ENCODE measurements around the gene RPTOR. TPM values are rescaled to one million over a fixed set of nuclear protein-coding genes. Genes with fewer than 3 reads are reported as not detected.

The RPTOR gene
- total and polyA plus RNA-seq, 12 donors, result 7.9 to 30.3 (median 25.6) TPM

GRCh38 chr17:80832888-80833583, 288.4 kb downstream of the RPTOR start:
- intact Hi-C loops (cut with DNase I), result loop anchor here in 1 of 10 donors (2.0 kb wide), 1 partner anchor 74 kb away; no protein-coding TSS in a partner anchor
- H3K36me3 ChIP-seq, result peaks cover 0 to 14% (median 0%) of the 10 kb centered on the region in 9 donors
- DNase-seq (peak; percentile 78 to 90), ATAC-seq (peak; percentile 94 to 97 (median 96))
- WGBS, 2 donors, result 3% methylated on average over 25 of the region's 25 CpGs
- TF ChIP-seq CTCF (IDR thresholded peaks at IDR 0.05), result no peak
- peak overlapping the region; percentile 27 to 93 (median 80) for H3K27ac ChIP-seq
- H3K4me3 ChIP-seq, result peak overlapping the region in 9 of 10 donors; percentile 15 to 59 (median 50)
- H3K4me1 ChIP-seq, result peaks cover 0 to 27% (median 16%) of the 10 kb centered on the region in 9 donors
- no peaks in the 10 kb centered on the region for H3K9me3 ChIP-seq
- no peaks in the 10 kb centered on the region for H3K27me3 ChIP-seq

- ATAC-seq (peak; percentile 25 to 69 (median 48)), DNase-seq (peak; percentile 58 to 65)
- H3K36me3 ChIP-seq, result peaks cover 0 to 16% (median 0%) of the 10 kb centered on the region in 9 donors
- peak overlapping the region in 3 of 10 donors; percentile 32 to 59 (median 55) for H3K4me3 ChIP-seq
- H3K4me1 ChIP-seq, result peaks cover 0 to 27% (median 16%) of the 10 kb centered on the region in 9 donors
- H3K9me3 ChIP-seq, result no peaks in the 10 kb centered on the region
- no peaks in the 10 kb centered on the region for H3K27me3 ChIP-seq
- H3K27ac ChIP-seq, result peak overlapping the region in 9 of 10 donors; percentile 11 to 93 (median 79)
- TF ChIP-seq CTCF (IDR thresholded peaks at IDR 0.05), result no peak
- intact Hi-C loops (cut with DNase I), result loop anchor here in 1 of 10 donors (2.0 kb wide), 1 partner anchor 73 kb away; no protein-coding TSS in a partner anchor
- WGBS, 2 donors, result 71 to 76% methylated on average over 42 of the region's 42 CpGs
These were observed 289.6 kb downstream of the RPTOR start for GRCh38 chr17:80833952-80834892.

- WGBS, 2 donors, result 80 to 84% methylated on average over 2 of the region's 2 CpGs
- Histone ChIP-seq H3K27ac (peak overlapping the region in 3 of 10 donors; percentile 64 to 93 (median 79)), H3K9me3 (no peaks in the 10 kb centered on the region)
These were observed 290.2 kb downstream of the RPTOR start for GRCh38 chr17:80834893-80835275.

More at GRCh38 chr17:80834893-80835275, 290.2 kb downstream of the RPTOR start:
- Histone ChIP-seq H3K4me3 (no peak overlapping the region), H3K27me3 (no peaks in the 10 kb centered on the region), H3K4me1 (peaks cover 0 to 27% (median 16%) of the 10 kb centered on the region in 9 donors), H3K36me3 (peaks cover 0 to 23% (median 0%) of the 10 kb centered on the region in 9 donors)
- ATAC-seq, result no peak
- no peak for TF ChIP-seq CTCF (IDR thresholded peaks at IDR 0.05)
- DNase-seq, result no peak
- intact Hi-C loops (cut with DNase I), result no loop called here
